Measurements from ENCODE around the gene TMEM255B.

TMEM255B gene

DNA sequence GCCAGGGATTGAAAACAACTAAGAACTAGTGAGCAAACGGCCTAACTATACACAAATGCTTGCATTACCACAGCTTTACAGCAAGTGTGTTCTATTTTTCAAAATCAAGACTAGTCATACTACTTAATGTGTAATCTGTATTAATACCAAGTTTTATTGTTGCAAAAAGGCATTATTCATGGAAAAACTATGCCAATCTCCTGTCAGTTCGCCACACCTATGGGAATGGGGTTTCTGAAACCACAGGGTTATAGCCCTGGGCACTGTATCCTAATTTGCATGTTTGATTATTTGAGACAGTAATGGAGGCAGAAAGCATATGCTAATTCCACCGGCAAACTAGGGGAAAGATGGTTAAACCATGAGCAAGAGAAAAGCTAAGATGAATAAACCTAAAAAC, 90.5 kb downstream of the TMEM255B start:
- H3K4me3 ChIP-seq (ENCODE audit: low read depth, low read length) = no peak overlapping the region
- TF ChIP-seq CTCF (IDR thresholded peaks at IDR 0.05; ENCODE audit: insufficient read depth, low read depth, low read length, missing control alignments) = no peak
- DNase-seq (ENCODE audit: low read depth) = no peak

GRCh38 chr13:113849981-113850721, 91.1 kb downstream of the TMEM255B start:
- no peak for TF ChIP-seq CTCF (IDR thresholded peaks at IDR 0.05; ENCODE audit: insufficient read depth, low read depth, low read length, missing control alignments)
- no peak for DNase-seq (ENCODE audit: low read depth)
- no peak overlapping the region for H3K4me3 ChIP-seq (ENCODE audit: low read depth, low read length)

DNA sequence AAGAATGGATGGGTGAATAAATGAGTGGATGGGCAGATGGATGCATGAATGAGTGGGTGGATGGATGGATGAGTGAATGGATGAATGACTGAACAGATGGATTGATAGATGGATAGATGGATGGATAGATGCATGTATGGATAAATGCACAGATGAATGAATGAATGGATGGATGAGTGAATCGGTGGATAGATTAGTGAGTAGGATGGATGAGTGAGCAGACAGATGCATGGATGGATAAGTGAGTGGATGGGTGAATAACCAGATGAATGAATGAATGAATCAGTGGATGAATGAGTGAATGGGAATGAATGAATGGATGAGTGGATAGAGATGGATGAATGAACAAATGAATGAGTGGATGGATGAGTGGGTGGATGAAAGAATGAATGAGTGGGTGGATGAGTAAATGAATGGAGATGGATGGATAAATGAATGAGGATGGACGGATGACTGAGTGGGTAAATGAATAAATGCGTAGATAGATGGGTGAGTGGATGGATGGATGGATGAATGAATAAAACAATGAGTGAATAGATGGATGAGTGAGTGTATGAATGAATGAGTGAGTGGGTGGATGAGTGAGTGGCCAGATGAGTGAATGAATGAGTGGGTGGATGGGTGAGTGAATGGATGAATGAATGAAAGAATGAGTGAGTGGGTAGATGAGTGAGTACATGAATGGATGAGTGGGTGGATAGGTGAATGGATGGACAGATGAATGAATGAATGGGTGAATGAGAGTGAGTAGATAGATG, 91.9 kb downstream of the TMEM255B start:
- TF ChIP-seq CTCF (IDR thresholded peaks at IDR 0.05; ENCODE audit: insufficient read depth, low read depth, low read length, missing control alignments) = no peak
- DNase-seq (ENCODE audit: low read depth) = no peak
- no peak overlapping the region for H3K4me3 ChIP-seq (ENCODE audit: low read depth, low read length)

DNA sequence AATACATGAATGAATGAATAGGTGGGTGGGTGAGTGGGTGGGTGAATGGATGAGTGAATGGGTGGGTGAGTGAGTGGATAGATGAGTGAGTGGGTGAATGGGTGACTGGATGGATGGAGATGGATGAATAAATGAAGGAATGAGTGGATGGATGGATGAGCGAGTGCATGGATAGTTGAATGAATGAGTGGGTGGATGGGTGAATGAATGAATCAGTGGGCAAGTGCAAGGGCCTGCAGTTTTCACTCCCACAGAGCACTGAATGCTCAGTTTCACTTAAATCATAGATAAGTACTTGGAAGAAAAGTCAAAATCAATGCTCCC, 92.4 kb downstream of the TMEM255B start:
- no peak for TF ChIP-seq CTCF (IDR thresholded peaks at IDR 0.05; ENCODE audit: insufficient read depth, low read depth, low read length, missing control alignments)
- H3K4me3 ChIP-seq (ENCODE audit: low read depth, low read length) = no peak overlapping the region
- no peak for DNase-seq (ENCODE audit: low read depth)

- DNase-seq (ENCODE audit: low read depth) = no peak
- H3K4me3 ChIP-seq (ENCODE audit: low read depth, low read length) = no peak overlapping the region
- TF ChIP-seq CTCF (IDR thresholded peaks at IDR 0.05; ENCODE audit: insufficient read depth, low read depth, low read length, missing control alignments) = no peak
These were observed 93.0 kb downstream of the TMEM255B start for GRCh38 chr13:113851826-113852535.

- no peak overlapping the region for H3K4me3 ChIP-seq (ENCODE audit: low read depth, low read length)
- DNase-seq (ENCODE audit: low read depth) = no peak
- TF ChIP-seq CTCF (IDR thresholded peaks at IDR 0.05; ENCODE audit: insufficient read depth, low read depth, low read length, missing control alignments) = no peak
These were observed 93.8 kb downstream of the TMEM255B start for GRCh38 chr13:113852536-113853517.

Data from GM12865 (cell line).